ENCODE results near the gene BCL11B. TPM values are rescaled to one million over a fixed set of nuclear protein-coding genes. Genes with fewer than 3 reads are reported as not detected.

Gene BCL11B
- total RNA-seq, 1 donor from 2014 or later = under 0.01 TPM

- no peak for DNase-seq (ENCODE audit: low read depth in 2 of 2)
These were observed 2.9 kb downstream of the BCL11B start for GRCh38 chr14:99268810-99269707.

GRCh38 chr14:99267837-99268781, 3.9 kb downstream of the BCL11B start:
- DNase-seq (ENCODE audit: low read depth in 2 of 2) = no peak

- no peak for DNase-seq (ENCODE audit: low read depth in 2 of 2)
These were observed 4.6 kb downstream of the BCL11B start for GRCh38 chr14:99267381-99267780.

DNA sequence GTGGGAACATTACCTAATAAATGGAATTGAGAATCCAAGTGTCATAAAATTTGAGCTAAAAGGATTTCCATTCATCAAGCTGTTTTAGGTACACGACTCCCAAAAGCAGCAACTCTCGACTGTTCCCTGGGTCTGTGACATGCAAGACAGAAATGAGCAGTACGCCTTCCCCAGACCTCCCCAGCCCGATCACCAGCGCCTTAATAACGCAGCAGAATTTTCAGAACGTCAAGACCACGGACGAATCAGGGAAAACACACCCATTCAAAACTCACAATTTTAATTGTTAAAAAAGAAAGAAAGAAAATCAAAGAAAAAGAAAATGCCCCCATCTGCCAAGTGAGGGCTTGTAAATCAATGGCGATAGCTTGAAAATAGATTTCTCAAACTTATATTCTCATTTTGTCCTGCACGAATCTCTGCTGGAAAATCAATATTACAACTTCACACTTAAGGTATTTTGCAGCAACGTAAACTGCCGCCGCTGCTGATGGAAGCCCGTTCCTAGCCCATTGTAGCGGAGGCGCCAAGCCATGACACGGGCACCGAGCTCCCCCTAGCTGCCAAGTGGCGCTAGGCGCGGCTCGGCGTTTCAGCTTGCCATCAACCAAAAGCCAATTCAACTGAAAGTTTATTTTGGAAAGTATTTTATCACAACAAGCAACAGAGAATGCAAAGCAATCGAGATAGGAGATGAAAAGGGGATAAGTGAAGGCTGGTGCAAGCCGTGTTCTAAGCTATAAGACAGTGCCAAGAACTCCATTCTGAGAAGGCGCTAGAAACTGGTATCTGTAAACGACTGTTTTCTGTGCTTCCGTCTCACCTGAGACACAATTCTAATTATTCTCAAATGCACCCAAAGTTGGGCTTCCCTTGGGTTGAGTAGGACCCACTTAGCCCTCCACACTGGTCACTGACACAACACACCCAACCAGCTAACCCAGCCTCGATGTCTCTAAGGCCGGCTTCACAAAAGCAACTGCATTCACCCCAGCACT, 5.5 kb downstream of the BCL11B start:
- peak; percentile 43 to 71 for DNase-seq (ENCODE audit: low read depth in 2 of 2)

GRCh38 chr14:99265571-99265970, 6.4 kb downstream of the BCL11B start:
- DNase-seq (ENCODE audit: low read depth in 2 of 2) = no peak

- DNase-seq (ENCODE audit: low read depth in 2 of 2) = no peak
These were observed 7.1 kb downstream of the BCL11B start for GRCh38 chr14:99264691-99265450.

DNA sequence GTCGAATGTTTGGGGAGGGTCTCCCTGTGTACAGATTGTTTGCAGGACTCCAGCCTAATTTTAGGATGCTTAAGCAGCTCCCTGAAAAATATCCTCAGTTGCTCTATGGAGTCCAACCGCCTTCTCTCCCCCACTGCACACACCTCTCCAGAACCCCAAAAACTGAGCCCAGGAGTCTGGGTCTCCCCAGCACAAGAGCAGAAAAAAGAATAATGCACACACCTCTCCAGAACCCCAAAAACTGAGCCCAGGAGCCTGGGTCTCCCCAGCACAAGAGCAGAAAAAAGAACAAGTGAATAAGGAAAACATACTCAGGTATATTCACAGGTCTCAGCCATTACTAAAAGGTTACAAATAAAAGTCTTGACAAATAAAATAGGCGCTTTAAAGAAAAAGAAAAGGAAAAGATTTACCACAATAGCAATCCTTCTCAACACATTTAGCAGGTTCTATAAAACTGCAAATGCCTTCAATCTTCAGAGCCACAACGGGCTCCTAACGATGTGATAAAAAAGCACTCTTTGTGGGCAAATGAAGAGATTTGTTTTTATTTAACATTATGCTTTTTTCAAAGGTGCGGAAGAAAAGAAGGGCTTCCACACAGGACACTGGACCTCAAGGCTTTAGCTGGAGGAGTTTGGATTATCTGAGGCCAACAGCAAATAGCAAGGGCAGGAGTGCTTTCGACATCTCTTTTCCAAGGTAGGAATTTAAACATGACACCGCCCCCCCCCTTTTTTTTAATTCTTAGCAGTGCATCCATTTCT, 8.2 kb downstream of the BCL11B start:
- DNase-seq (ENCODE audit: low read depth in 2 of 2) = no peak

- no peak for DNase-seq (ENCODE audit: low read depth in 2 of 2)
These were observed 9.0 kb downstream of the BCL11B start for GRCh38 chr14:99262977-99263448.

DNA sequence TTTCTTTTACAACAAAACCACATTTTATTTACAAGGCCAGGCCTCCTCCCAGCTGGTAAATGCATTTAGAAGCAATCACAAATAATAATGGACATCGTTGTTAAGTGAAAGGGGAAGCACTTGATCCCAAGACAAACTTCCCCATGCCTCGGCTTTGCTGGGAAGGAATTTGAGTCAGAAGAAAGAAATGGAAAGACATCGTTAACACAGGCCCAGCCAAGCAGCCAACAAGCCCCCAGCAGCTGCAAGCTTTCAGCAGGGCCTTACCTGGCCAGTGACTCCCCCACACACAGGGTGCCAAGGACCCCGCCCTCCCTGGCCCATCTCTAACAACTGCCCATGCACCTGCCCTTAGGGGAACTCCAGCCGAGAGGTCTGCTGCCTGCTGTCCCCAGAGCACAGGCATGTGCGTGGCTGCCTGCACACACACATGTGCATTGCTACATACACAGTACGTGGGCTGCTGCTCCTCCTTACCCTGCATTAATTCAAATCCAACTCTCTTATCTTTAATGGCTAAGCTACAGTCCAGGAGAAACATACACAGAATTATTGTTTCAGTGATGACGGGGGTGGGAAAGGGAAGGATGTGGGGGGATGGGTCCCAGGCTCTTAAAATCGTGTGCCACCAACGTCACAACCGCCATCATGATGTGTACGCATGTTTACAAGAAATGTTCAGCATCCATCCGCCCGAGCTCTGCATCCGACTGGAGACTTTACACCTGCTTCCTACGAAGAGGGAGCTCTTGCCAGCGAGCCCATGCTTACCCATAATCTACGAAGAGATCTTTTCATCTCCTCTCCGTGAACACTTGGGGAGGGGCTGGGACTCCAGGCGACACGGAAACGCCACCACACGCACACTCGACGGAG, 9.8 kb downstream of the BCL11B start:
- DNase-seq (ENCODE audit: low read depth in 2 of 2) = no peak

DNA sequence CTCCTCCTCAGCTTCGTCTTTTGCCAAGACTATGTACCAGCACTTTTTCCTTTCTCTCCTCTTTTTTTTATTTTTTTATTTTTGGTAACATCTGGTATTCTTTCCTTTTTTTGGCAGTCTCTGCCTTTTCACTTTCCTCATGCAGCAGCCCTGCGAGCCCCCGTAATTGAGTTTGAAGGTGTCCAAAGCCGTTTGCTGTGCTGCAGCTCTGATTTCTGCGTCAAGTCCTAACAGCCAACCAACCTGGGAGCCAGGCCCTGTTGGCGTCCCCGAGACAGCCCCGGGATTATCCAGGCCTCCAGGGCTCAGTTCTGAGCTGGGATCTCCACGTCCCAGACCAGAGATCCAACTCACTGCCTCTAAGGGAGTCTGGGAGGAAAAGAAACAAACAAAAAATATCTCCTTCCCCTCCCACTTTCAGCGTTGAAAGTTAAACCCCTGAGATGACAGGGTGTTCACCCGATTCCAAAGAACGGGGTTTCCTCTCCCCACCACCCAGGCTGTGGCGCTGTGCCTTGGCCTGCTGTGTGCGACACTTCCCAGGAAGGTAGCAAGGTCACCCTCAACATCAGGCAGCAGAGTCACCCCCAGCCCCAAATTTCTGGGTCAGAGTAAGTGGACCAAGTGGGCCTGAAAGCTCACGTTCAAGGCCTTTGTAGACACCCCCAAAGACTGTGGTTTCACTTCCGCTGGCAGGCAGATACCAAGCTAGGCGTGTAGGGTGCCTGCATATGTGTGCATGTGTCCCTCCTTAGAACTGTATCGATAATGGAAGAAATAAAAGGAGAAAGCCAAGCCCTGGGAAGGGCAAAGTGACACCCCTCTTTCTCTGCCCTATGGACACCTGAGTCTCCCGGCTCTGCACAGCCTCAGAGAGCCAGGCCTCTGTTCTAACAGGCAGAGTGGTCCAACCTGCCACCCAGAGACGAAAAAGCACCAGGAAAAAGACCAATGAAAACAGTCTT, 11.1 kb downstream of the BCL11B start:
- no peak for DNase-seq (ENCODE audit: low read depth in 2 of 2)

DNA sequence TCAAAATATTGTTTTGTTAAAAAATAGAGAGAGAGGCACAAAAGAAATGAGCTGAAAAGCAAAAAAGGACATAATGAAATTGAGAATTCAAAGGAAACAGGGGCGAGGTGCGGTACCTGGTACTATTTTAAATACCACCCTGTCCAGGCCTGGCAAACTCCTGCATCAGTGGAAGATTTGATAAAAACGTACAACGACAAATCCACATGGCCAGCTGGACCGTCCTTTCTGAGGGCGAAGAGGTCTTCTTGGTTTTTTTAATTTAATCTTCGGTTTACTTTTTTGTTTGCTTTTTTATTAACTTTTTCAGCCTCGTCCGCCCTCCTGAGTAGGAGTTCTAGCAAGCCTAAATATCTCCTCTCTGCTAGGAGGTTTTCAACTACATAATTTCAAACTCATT, 11.9 kb downstream of the BCL11B start:
- no peak for DNase-seq (ENCODE audit: low read depth in 2 of 2)

DNA sequence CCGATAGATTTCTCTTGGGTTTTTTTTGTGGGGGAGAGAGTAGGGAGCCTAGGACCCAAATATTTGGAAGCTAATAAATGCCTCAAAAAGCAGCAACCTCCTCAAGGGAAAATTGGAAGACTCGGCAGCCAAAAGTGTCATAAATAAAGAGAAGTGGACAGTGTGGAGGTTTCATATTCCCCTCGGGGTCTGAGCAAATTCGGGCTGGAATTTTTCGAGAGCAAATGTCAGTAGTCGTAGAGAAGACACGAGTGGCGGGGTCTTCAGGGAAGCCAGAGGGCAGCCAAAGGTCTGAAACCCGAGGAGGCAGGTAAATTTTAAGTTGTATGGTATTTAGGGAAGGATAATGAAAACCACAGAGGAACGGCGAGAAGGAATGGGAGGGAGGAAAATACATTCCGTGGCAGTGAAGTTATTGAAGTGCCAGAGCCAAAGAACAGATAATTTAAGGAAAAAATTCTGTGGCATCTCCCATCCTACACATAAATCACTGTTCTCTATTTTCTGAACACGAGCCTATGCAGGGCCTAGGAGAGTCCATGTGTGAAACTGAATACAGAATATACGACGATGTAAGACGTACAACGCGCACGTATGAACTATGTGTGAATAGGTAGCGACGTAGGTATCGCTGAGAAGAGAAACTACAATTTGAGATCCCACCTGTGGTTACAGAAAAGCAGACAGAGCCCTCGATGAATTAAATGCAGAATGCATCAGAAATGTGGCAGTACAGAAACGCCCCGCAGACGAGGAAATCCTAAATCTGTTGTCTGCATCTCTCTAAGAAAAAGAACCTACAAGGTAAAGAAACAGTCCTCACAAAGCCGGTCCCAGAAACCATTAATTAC, 12.9 kb downstream of the BCL11B start:
- DNase-seq (ENCODE audit: low read depth in 2 of 2) = no peak

DNA sequence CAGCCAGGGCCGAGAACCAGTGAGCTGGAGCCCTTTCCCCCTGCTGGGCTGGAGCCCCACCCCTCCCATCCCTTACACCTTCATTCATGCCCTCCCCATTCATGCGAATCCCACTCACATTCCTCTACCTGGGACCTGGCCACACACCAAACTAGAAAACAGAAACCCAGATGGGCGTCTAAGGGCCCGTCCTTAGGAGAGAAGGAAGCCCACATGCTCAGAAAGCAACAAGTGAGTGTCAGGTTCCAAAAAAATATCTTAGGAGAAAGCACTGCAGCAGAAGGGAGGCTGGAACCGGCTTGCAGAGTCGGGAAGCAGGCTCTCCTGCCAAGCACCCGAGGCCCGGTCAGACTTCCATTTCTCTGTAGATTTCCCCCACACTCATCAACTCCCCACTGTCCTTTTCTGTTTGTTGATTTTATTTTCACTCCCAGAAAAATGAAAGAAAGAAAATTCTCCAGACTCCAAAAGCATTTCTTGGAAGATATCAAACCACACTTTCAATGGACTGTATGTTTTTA, 13.6 kb downstream of the BCL11B start:
- no peak for DNase-seq (ENCODE audit: low read depth in 2 of 2)

DNA sequence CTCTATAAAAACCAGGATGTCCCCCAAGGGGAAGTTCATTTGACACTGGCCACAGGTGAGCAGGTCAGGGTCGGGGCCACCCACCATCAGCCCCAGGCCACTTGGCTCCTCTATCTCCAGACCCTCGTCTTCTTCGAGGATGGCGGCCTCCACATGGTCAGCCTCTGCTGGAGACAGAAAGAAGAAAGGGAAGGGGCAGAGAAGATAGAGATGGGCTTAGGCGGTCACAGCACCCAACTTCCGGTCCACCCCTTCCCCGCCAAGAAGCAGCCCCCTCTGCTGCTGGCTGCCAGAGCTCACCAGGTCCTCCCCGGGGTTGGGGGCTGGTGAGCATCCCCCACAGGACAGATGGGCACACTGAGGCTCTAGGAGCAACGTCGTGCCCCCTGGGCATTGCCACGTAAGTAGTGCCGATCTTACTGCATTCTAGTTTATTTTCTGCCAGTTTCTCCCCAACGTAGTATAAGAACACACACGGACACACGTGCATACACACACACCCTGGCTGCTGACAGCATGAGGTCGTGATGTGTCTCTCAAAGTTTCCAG, 14.2 kb downstream of the BCL11B start:
- DNase-seq (ENCODE audit: low read depth in 2 of 2) = no peak

DNA sequence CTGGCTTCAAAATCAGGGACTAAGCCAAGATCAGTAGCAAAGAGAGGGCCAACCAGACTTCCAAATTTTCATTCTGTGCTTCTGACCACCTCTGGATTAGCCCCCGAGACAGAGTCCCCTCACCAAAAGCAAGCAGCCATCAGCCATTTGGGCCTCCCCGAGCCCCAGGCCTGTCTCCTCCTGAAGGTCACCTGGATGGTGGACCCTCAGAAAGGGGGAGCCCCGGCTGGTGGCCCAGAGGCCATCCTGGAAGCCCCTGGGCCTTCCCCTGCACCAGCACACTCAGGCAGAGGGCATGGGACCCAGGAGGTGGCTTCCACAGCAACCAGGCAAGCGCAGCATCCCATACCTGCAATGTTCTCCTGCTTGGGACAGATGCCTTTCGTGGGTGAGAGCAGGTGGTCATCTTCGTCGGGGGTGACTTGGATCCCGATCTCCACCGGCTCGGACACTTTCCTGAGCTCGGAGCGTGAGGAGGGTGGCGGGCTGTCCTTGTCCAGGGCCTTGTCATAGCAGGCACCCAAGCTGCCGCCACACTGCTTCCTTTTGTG, 14.8 kb downstream of the BCL11B start:
- no peak for DNase-seq (ENCODE audit: low read depth in 2 of 2)
